ENCODE measurements around the gene ADISSP.
A peak's percentile ranks its signal among the peaks of the same experiment; 100 is the strongest.

The ADISSP gene

GRCh38 chr20:3739926-3740451 is 27.6 kb downstream of the ADISSP start:
- Mint-ChIP-seq H3K4me3 (no peak overlapping the region), H3K27ac (no peak overlapping the region), H3K9me3 (no peaks in the 10 kb centered on the region), H3K4me1 (ENCODE audit: low read depth) (peaks cover 8% of the 10 kb centered on the region), H3K36me3 (ENCODE audit: low read depth) (no peaks in the 10 kb centered on the region), H3K27me3 (peaks cover 20% of the 10 kb centered on the region)
- intact Hi-C loops (cut with micrococcal nuclease), result no loop called here

GRCh38 chr20:3739054-3739925 is 28.3 kb downstream of the ADISSP start:
- Mint-ChIP-seq H3K27ac (no peak overlapping the region), H3K4me1 (ENCODE audit: low read depth) (peaks cover 1% of the 10 kb centered on the region), H3K9me3 (no peaks in the 10 kb centered on the region), H3K4me3 (no peak overlapping the region), H3K36me3 (ENCODE audit: low read depth) (no peaks in the 10 kb centered on the region), H3K27me3 (peaks cover 15% of the 10 kb centered on the region)
- intact Hi-C loops (cut with micrococcal nuclease), result no loop called here

- H3K27ac Mint-ChIP-seq, result no peak overlapping the region
- H3K36me3 Mint-ChIP-seq (ENCODE audit: low read depth), result no peaks in the 10 kb centered on the region
- H3K4me1 Mint-ChIP-seq (ENCODE audit: low read depth), result peaks cover 8% of the 10 kb centered on the region
- intact Hi-C loops (cut with micrococcal nuclease), result no loop called here
- H3K4me3 Mint-ChIP-seq, result no peak overlapping the region
- H3K27me3 Mint-ChIP-seq, result peaks cover 20% of the 10 kb centered on the region
- no peaks in the 10 kb centered on the region for H3K9me3 Mint-ChIP-seq
These were observed 29.2 kb downstream of the ADISSP start for GRCh38 chr20:3738111-3739053.

- no peak overlapping the region for H3K27ac Mint-ChIP-seq
- no peaks in the 10 kb centered on the region for H3K9me3 Mint-ChIP-seq
- no peak overlapping the region for H3K4me3 Mint-ChIP-seq
- H3K4me1 Mint-ChIP-seq (ENCODE audit: low read depth), result peaks cover 20% of the 10 kb centered on the region
- intact Hi-C loops (cut with micrococcal nuclease), result no loop called here
- H3K27me3 Mint-ChIP-seq, result peaks cover 40% of the 10 kb centered on the region
- no peaks in the 10 kb centered on the region for H3K36me3 Mint-ChIP-seq (ENCODE audit: low read depth)
These were observed 31.8 kb downstream of the ADISSP start for GRCh38 chr20:3735768-3736167.

GRCh38 chr20:3734111-3734843 is 33.3 kb downstream of the ADISSP start:
- H3K27me3 Mint-ChIP-seq, result peaks cover 52% of the 10 kb centered on the region
- peaks cover 35% of the 10 kb centered on the region for H3K4me1 Mint-ChIP-seq (ENCODE audit: low read depth)
- H3K36me3 Mint-ChIP-seq (ENCODE audit: low read depth), result no peaks in the 10 kb centered on the region
- H3K27ac Mint-ChIP-seq, result no peak overlapping the region
- no peak overlapping the region for H3K4me3 Mint-ChIP-seq
- intact Hi-C loops (cut with micrococcal nuclease), result no loop called here
- H3K9me3 Mint-ChIP-seq, result no peaks in the 10 kb centered on the region

GRCh38 chr20:3733119-3733995 is 34.2 kb downstream of the ADISSP start:
- Mint-ChIP-seq H3K4me1 (ENCODE audit: low read depth) (peaks cover 44% of the 10 kb centered on the region), H3K27me3 (peaks cover 56% of the 10 kb centered on the region), H3K4me3 (no peak overlapping the region), H3K36me3 (ENCODE audit: low read depth) (no peaks in the 10 kb centered on the region), H3K9me3 (no peaks in the 10 kb centered on the region), H3K27ac (no peak overlapping the region)
- intact Hi-C loops (cut with micrococcal nuclease), result no loop called here

GRCh38 chr20:3732327-3733118 is 35.0 kb downstream of the ADISSP start, which contains the start of gene HSPA12B:
TSS of gene HSPA12B (plus strand) at chr20:3732685. CDS start at chr20:3738675, 5,990 bp downstream.
- Mint-ChIP-seq H3K27me3 (peaks cover 57% of the 10 kb centered on the region), H3K4me1 (ENCODE audit: low read depth) (peaks cover 52% of the 10 kb centered on the region), H3K36me3 (ENCODE audit: low read depth) (no peaks in the 10 kb centered on the region), H3K27ac (peak within 1 kb of the TSS; percentile 13), H3K9me3 (no peaks in the 10 kb centered on the region), H3K4me3 (no peak within 1 kb of the TSS)
- intact Hi-C loops (cut with micrococcal nuclease), result no loop called here

- Mint-ChIP-seq H3K36me3 (ENCODE audit: low read depth) (no peaks in the 10 kb centered on the region), H3K27me3 (peaks cover 61% of the 10 kb centered on the region), H3K27ac (peak overlapping the region; percentile 13), H3K4me3 (no peak overlapping the region), H3K4me1 (ENCODE audit: low read depth) (peaks cover 58% of the 10 kb centered on the region), H3K9me3 (no peaks in the 10 kb centered on the region)
- intact Hi-C loops (cut with micrococcal nuclease), result no loop called here
These were observed 35.6 kb downstream of the ADISSP start for GRCh38 chr20:3731944-3732326.

GRCh38 chr20:3730803-3731672 is 36.5 kb downstream of the ADISSP start:
- H3K27me3 Mint-ChIP-seq, result peaks cover 64% of the 10 kb centered on the region
- no peaks in the 10 kb centered on the region for H3K36me3 Mint-ChIP-seq (ENCODE audit: low read depth)
- no peaks in the 10 kb centered on the region for H3K9me3 Mint-ChIP-seq
- intact Hi-C loops (cut with micrococcal nuclease), result no loop called here
- peak overlapping the region; percentile 13 for H3K27ac Mint-ChIP-seq
- H3K4me3 Mint-ChIP-seq, result no peak overlapping the region
- peaks cover 60% of the 10 kb centered on the region for H3K4me1 Mint-ChIP-seq (ENCODE audit: low read depth)

GRCh38 chr20:3729811-3730540 is 37.6 kb downstream of the ADISSP start:
- peak overlapping the region; percentile 43 for H3K27ac Mint-ChIP-seq
- intact Hi-C loops (cut with micrococcal nuclease), result no loop called here
- no peak overlapping the region for H3K4me3 Mint-ChIP-seq
- H3K36me3 Mint-ChIP-seq (ENCODE audit: low read depth), result no peaks in the 10 kb centered on the region
- peaks cover 60% of the 10 kb centered on the region for H3K4me1 Mint-ChIP-seq (ENCODE audit: low read depth)
- H3K27me3 Mint-ChIP-seq, result peaks cover 64% of the 10 kb centered on the region
- H3K9me3 Mint-ChIP-seq, result no peaks in the 10 kb centered on the region

- no peaks in the 10 kb centered on the region for H3K9me3 Mint-ChIP-seq
- H3K4me3 Mint-ChIP-seq, result no peak overlapping the region
- intact Hi-C loops (cut with micrococcal nuclease), result no loop called here
- H3K36me3 Mint-ChIP-seq (ENCODE audit: low read depth), result no peaks in the 10 kb centered on the region
- H3K27ac Mint-ChIP-seq, result peak overlapping the region; percentile 43
- peaks cover 62% of the 10 kb centered on the region for H3K27me3 Mint-ChIP-seq
- H3K4me1 Mint-ChIP-seq (ENCODE audit: low read depth), result peaks cover 62% of the 10 kb centered on the region
These were observed 38.2 kb downstream of the ADISSP start for GRCh38 chr20:3729378-3729777.
